SKM-1 treated with dmso at 0.1 percent for 144 hours (cell line): ENCODE results near the gene SMYD1.

Source experiments
- DNase-seq: peaks from one replicate; lab custom pipeline; 2025; ENCODE audit not compliant: unreplicated experiment; lab: John Stamatoyannopoulos, UW

The SMYD1 gene

DNA sequence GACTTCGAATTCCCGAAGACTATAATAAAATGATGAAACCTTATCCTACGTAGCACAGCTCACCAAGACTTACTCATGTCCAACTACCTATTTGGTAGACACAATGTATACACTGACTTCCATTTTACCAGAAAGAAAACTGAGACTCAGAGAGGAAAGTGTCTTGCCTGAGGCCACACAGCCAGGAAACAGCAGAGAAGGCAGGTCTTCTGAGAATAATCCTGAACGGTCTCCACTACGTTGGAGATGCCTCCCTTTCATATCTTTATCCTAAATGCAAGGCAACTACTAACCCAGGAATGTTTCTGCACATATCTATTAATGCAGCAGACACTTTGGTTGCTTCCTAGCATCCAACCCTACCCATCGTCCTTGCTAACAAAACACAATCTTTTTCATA is 72.2 kb downstream of the SMYD1 start:
- no peak for DNase-seq

DNA sequence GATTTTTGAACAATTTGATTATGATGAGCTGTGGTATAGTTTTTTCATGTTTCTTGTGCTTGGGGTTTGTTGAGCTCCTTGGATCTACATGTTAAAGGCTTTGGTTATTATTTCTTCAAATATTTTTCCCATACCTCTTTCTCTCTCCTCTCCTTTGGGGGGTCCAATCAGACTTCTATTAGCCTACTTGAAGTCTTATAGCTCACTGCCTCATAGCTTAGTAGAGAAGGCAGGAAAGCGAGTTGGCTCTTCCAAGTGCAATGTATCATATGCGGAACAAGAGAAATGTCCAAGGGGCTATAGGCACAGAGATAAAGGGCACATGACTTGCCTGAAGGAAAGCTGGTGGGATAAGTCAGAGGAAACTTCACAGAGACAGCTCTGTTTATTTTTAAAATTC is 74.3 kb downstream of the SMYD1 start:
- no peak for DNase-seq

DNA sequence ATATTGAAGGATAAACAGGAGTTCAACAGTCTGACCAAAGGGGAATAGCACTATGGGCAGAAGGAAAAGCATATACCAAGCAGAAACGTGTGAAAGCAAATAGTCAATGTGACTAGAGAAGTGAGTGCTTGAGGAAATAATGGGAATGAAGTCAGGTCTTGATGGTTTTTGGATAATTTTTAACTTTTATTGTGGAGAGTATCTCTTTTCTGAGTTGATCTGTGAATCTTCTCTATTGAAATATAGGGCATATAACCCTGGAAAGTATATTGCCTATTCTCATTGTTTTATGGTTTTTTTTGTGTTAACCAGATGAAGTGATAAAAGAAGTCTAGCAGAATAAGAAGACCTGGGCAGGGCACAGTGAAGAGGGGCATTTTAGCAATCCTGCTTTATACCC is 76.6 kb downstream of the SMYD1 start:
- no peak for DNase-seq

DNA sequence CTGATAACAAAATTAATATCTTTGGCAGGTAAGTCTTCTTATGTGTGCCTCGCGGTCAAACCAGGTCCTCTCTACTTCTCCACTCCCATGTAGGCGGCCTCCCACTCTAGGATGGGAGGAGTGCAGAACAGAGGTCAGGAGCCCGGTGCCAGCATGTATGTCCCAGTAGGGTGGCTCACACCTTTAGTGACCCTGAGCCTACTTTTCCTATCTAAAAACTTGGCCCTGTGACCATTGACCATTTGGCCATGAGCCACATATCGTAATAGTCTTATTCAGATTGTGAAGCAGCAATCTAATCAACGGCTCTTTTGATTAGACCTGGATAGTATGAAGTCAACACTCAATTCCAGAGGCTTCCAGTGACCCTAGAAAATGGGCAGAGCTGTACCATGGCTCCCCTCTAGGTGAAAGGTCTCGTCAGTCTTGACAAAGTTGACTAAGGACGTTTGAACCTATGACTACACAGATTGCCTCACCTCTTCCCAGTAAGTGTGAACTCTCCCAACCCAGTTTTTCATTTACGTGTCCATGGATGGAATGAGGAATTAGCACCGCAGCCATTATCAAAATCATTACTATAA is 77.4 kb downstream of the SMYD1 start:
- DNase-seq, result no peak

DNA sequence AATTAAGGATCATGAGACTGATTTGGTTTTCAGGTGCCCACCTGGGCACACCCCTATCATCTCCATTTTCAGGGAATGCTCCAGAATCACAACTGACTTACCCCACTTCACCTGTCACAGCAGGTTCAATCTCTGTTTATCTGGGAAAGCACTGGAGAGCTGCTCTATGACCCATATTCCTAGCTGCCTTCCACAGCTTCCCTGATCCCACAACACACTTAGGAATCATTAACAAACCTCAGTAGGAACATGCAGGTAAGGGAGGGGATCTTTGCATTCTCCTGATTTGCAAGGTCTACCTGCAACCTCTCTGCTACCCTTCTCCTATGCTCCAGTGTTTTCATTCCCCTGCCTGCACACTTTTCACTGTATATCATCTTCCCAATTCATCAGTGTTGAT is 79.0 kb downstream of the SMYD1 start:
- DNase-seq, result no peak

DNA sequence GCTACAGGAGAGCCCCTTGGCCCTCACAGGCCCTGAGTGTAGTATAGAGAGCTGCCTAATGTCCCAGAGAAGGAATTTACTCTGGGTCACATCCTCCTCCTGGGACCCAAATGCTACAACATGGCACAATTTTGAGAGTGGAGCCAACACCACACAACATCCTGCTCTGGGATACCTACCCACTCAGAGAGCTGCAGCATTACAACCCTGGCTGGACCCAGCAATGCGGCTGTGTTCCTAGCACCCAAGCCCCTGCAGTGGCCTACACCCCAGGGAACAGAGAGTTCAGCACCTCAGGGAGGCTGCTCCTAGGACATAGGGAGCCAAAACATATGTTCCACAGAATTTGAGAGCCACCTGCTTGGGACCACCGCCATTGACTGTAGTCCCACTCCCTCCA is 79.5 kb downstream of the SMYD1 start:
- no peak for DNase-seq

DNA sequence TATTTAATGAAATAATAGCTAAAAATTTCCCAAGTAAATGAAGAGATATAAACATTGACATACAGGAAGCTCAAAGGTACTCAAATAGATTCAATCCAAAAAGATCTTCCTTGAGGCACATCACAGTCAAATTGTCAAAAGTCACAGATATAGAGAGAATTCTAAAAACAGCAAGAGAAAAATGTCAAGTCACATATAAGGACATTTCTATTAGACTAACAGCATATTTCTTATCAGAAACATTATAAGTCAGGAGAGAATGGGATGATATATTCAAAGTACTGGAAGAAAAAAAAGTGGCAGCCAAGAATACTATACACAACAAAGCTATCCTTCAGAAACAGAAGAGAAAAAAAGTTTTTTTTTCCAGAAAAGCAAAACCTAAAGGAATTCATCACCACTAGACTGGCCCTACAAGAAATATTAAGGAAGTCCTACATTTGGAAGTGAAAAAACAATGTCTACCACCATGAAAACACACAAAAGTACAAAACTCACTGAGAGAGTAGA is 81.4 kb downstream of the SMYD1 start:
- no peak for DNase-seq

DNA sequence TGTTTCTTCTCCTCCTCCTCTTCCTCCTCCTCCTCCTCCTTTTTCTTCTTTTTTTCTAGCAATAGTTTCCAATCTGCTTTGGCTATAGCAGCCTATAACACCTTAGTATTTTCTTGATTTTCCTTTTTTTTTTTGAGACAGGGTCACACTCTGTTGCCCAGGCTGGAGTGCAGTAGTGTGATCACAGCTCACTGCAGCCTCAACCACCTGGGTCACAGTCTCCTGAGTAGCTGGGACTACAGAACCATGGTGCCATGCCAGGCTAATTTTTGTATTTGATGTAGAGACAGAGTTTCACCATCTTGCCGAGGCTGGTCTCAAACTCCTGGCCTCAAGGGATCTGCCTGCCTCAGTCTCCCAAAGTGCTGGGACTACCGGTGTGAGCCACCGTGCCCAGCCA is 91.9 kb downstream of the SMYD1 start:
- DNase-seq, result no peak

DNA sequence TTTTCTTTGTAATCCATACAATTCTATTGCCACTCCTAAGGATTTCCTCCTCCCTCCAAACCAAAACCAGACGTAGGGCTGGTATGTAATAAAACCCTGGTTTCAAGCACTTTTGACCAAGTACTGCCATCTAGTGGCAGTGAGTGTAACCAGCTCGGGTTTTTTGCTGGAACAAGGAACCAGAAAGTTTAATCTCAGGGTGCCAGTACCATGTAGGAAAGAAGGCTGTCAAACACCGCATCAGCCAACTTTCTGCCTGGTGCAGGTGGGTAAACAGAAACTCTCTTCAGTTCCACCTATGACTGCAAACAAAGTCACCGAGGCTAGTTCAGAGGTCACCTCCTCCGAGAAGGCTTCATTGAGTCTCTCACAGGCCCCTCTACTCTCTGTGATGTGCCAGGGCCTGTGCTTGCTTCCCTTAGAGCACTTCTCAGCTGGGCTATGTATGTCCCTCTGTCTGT is 92.4 kb downstream of the SMYD1 start:
- peak; percentile 78 for DNase-seq

DNA sequence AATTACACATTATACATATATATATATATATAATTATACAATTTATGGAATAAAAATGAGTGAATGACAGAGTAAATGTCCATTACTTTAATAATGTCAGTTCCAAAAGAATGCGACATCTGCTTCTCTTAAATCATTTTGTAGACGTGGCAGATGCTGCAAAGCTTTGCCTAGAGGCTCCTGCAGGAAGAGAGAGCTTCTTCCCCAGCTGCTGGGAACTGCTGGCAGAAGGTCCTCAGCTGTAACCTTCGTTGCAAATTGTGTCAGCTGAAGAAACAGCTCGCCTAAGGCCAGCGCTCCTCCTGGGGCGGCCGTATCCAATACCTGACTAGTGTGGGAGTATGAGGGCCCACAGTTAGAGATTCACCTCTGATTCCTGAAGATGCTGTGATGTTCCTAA is 92.9 kb downstream of the SMYD1 start:
- DNase-seq, result no peak

DNA sequence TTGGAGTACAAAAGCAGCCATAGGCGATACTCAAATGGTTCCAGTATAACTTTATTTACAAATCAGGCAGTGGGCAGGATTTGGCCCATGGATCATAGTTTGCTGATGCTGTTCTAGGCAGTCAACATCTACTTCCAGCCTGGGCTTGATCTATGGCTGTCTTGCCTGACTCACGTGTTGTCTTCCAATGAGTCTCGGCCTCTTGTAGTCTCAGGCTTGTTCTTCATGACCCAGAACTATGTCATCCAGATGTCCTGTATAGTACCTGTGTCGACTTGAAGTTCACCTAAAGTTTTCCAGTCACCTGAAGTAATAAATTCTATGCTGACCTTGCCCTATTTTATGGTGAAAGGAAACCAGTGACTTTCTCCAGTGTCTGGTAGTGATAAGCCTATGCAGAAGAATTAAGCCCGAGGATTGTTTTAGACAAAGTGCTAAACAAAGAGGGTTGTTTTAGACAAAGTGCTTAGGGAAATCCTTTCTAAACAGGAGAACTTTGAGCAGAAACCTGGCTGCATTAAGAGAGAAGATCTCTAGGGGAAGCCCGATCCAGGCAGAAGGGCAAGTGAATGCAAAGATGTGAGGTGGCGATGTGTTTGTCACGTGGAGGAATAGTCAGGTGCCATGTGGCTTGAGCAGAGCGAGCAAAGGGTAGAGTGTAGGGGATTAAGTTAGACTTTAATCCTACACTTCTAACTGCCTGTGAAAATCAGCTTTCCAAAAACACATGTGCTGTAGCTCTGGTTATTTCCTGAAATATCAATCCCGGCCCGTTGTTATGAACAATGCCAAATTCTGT is 94.0 kb downstream of the SMYD1 start:
- DNase-seq, result no peak
